Lung (tissue), 12 donors: ENCODE data around the gene KRTAP5-9. TPM values are rescaled to one million over a fixed set of nuclear protein-coding genes. Genes with fewer than 3 reads are reported as not detected.

Experiments used
- ATAC-seq: fragments of 200-7000 bp; cut with Tn5 transposase; one replicate; pipeline ENCODE4 v1.9.1; 2020; ENCODE audit warnings: moderate number of reproducible peaks; ENCODE audit not compliant: insufficient read depth, low FRiP score
- DNase-seq, 3 donors: peaks; one replicate each; pipeline ENCODE4 v3.0.0-alpha.2; 2013 to 2017
- H3K27ac ChIP-seq, 2 donors: one replicate each; pipeline ENCODE4 v1.5.1; 2013; ENCODE audit warnings: mild to moderate bottlenecking in 2 of 2, moderate library complexity in 2 of 2, control low read depth in 1 of 2, inconsistent platforms in 1 of 2, low read depth in 1 of 2, low read length in 1 of 2
- H3K27me3 ChIP-seq, 3 donors: one replicate each; pipeline ENCODE4 v1.5.1; 2013; ENCODE audit warnings: low read length in 2 of 3; ENCODE audit not compliant: control insufficient read depth in 3 of 3, insufficient read depth in 3 of 3
- H3K36me3 ChIP-seq, 4 donors: one replicate each; pipeline ENCODE4 v1.5.1; 2013; ENCODE audit warnings: low read length in 4 of 4, mild to moderate bottlenecking in 1 of 4, moderate library complexity in 1 of 4; ENCODE audit not compliant: control insufficient read depth in 4 of 4, insufficient read depth in 4 of 4
- H3K4me1 ChIP-seq, 5 donors: one replicate each; pipeline ENCODE4 v1.5.1; 2013; ENCODE audit warnings: low read length in 5 of 5, mild to moderate bottlenecking in 2 of 5, moderate library complexity in 1 of 5; ENCODE audit not compliant: control insufficient read depth in 5 of 5, insufficient read depth in 5 of 5
- H3K4me3 ChIP-seq: one replicate; pipeline ENCODE4 v1.5.1; 2013; ENCODE audit warnings: mild to moderate bottlenecking, control low read depth, moderate library complexity
- H3K9ac ChIP-seq, 2 donors: one replicate each; pipeline ENCODE4 v1.5.1; 2013; ENCODE audit warnings: low read length in 2 of 2, control low read depth in 1 of 2; ENCODE audit not compliant: insufficient read depth in 1 of 2
- H3K9me3 ChIP-seq, 4 donors: one replicate each; pipeline ENCODE4 v1.5.1; 2013; ENCODE audit warnings: low read length in 3 of 4, mild to moderate bottlenecking in 1 of 4, moderate library complexity in 1 of 4; ENCODE audit not compliant: control insufficient read depth in 4 of 4, insufficient read depth in 3 of 4
- CTCF ChIP-seq: IDR thresholded peaks from 2 replicates; pipeline ENCODE4 v1.5.1; 2012; ENCODE audit warnings: mild to moderate bottlenecking; ENCODE audit errors: control extremely low read depth, extremely low read depth
- WGBS, 2 donors: extraction: QIAGEN DNeasy Blood & Tissue Kit; methylation state at CpG; one replicate each; pipeline ENCODE4 v1.1.7; 2013; 5-methylcytosine and 5-hydroxymethylcytosine counted together
- polyA plus RNA-seq, 2 donors: library from polyadenylated mRNA; stranded (reverse); fragments of 200-250 nt; gene quantifications; one replicate each; pipeline ENCODE4 v1.2.1, GENCODE V29; 2013
- total RNA-seq, 2 donors: library from RNA; depleted of rRNA in 1 of 2; stranded (reverse); fragments of >200 nt in 1 of 2; gene quantifications; one replicate each; pipeline ENCODE4 v1.2.1, GENCODE V29; 2014 to 2021
- donor health status: control.
- donor health status: control.
- donor health status: Bipolar disorder and iron deficiency.
- donor health status: healthy.
- donor health status: DM: yes; HTN: yes; CAD: no.

The KRTAP5-9 gene
- total and polyA plus RNA-seq, 4 donors = 0.13 to 0.52 (median 0.29) TPM

- Histone ChIP-seq H3K27ac (no peak overlapping the region), H3K4me3 (no peak overlapping the region), H3K27me3 (no peaks in the 10 kb centered on the region), H3K9me3 (no peaks in the 10 kb centered on the region), H3K9ac (no peak overlapping the region), H3K4me1 (no peaks in the 10 kb centered on the region), H3K36me3 (no peaks in the 10 kb centered on the region)
- 80 to 81% methylated on average over 15 of the region's 15 CpGs for WGBS, 2 donors
- no peak for TF ChIP-seq CTCF
- ATAC-seq (no peak), DNase-seq (no peak)
Observed at GRCh38 chr11:71542879-71543777, 5.1 kb upstream of the KRTAP5-9 start.

GRCh38 chr11:71543866-71544265 lies 4.4 kb upstream of the KRTAP5-9 start:
- Histone ChIP-seq H3K27me3 (no peaks in the 10 kb centered on the region), H3K4me1 (no peaks in the 10 kb centered on the region), H3K4me3 (no peak overlapping the region), H3K9me3 (no peaks in the 10 kb centered on the region), H3K9ac (no peak overlapping the region), H3K27ac (no peak overlapping the region), H3K36me3 (no peaks in the 10 kb centered on the region)
- TF ChIP-seq CTCF = no peak
- ATAC-seq (no peak), DNase-seq (no peak)
- WGBS, 2 donors = 27 to 52% methylated on average over 8 of the region's 8 CpGs

- no peaks in the 10 kb centered on the region for H3K9me3 ChIP-seq
- no peak overlapping the region for H3K27ac ChIP-seq
- no peak for ATAC-seq
- no peaks in the 10 kb centered on the region for H3K27me3 ChIP-seq
- 86 to 90% methylated on average over 6 of the region's 6 CpGs for WGBS, 2 donors
- H3K9ac ChIP-seq = no peak overlapping the region
- TF ChIP-seq CTCF = no peak
- H3K4me1 ChIP-seq = no peaks in the 10 kb centered on the region
- DNase-seq = no peak
- H3K36me3 ChIP-seq = no peaks in the 10 kb centered on the region
- no peak overlapping the region for H3K4me3 ChIP-seq
Observed at GRCh38 chr11:71544525-71545214, 3.5 kb upstream of the KRTAP5-9 start.
